Measurements from ENCODE around the gene NUP42. TPM values are rescaled to one million over a fixed set of nuclear protein-coding genes. Genes with fewer than 3 reads are reported as not detected.
A peak's percentile ranks its signal among the peaks of the same experiment; 100 is the strongest.

The NUP42 gene
- total RNA-seq, 1 experiment from 2014 or later, result 62.8 TPM

GRCh38 chr7:23207884-23208283 lies 26.0 kb downstream of the NUP42 start:
- CTCF ChIA-PET, result no interaction called here

GRCh38 chr7:23208316-23208715 lies 26.5 kb downstream of the NUP42 start:
- no TSS peak for BruUV-seq (replicated peaks)
- CTCF ChIA-PET, result no interaction called here
- H3K27ac Mint-ChIP-seq (ENCODE audit: unreplicated experiment), result no peak overlapping the region
- peaks cover 9% of the 10 kb centered on the region for H3K36me3 Mint-ChIP-seq (ENCODE audit: insufficient read depth, unreplicated experiment)
- no peak overlapping the region for H3K4me3 Mint-ChIP-seq (ENCODE audit: low read depth, unreplicated experiment)
- H3K4me1 Mint-ChIP-seq (ENCODE audit: low read depth, unreplicated experiment), result peaks cover 20% of the 10 kb centered on the region
- no peak for TF ChIP-seq CTCF (IDR thresholded peaks at IDR 0.05; ENCODE audit: unreplicated experiment)
- intact Hi-C loops (cut with micrococcal nuclease; ENCODE audit: unreplicated experiment), result no loop called here
- DNase-seq, result no peak
- peaks cover 37% of the 10 kb centered on the region for H3K27me3 Mint-ChIP-seq (ENCODE audit: unreplicated experiment)
- H3K9me3 Mint-ChIP-seq (ENCODE audit: low read depth, unreplicated experiment), result no peaks in the 10 kb centered on the region

More at GRCh38 chr7:23207884-23208283, 26.0 kb downstream of the NUP42 start:
- Mint-ChIP-seq H3K27ac (ENCODE audit: unreplicated experiment) (no peak overlapping the region), H3K36me3 (ENCODE audit: insufficient read depth, unreplicated experiment) (peaks cover 9% of the 10 kb centered on the region), H3K9me3 (ENCODE audit: low read depth, unreplicated experiment) (no peaks in the 10 kb centered on the region), H3K4me1 (ENCODE audit: low read depth, unreplicated experiment) (peaks cover 19% of the 10 kb centered on the region), H3K4me3 (ENCODE audit: low read depth, unreplicated experiment) (no peak overlapping the region), H3K27me3 (ENCODE audit: unreplicated experiment) (peaks cover 37% of the 10 kb centered on the region)
- BruUV-seq (replicated peaks), result no TSS peak
- TF ChIP-seq CTCF (IDR thresholded peaks at IDR 0.05; ENCODE audit: unreplicated experiment), result no peak
- intact Hi-C loops (cut with micrococcal nuclease; ENCODE audit: unreplicated experiment), result no loop called here
- DNase-seq, result no peak

GRCh38 chr7:23210506-23210905 lies 28.7 kb downstream of the NUP42 start:
- no peak overlapping the region for H3K4me3 Mint-ChIP-seq (ENCODE audit: low read depth, unreplicated experiment)
- no peaks in the 10 kb centered on the region for H3K9me3 Mint-ChIP-seq (ENCODE audit: low read depth, unreplicated experiment)
- H3K27me3 Mint-ChIP-seq (ENCODE audit: unreplicated experiment), result peaks cover 32% of the 10 kb centered on the region
- intact Hi-C loops (cut with micrococcal nuclease; ENCODE audit: unreplicated experiment), result no loop called here
- peaks cover 8% of the 10 kb centered on the region for H3K36me3 Mint-ChIP-seq (ENCODE audit: insufficient read depth, unreplicated experiment)
- no peak for TF ChIP-seq CTCF (IDR thresholded peaks at IDR 0.05; ENCODE audit: unreplicated experiment)
- no peak for DNase-seq
- no peak overlapping the region for H3K27ac Mint-ChIP-seq (ENCODE audit: unreplicated experiment)
- H3K4me1 Mint-ChIP-seq (ENCODE audit: low read depth, unreplicated experiment), result peaks cover 20% of the 10 kb centered on the region
- BruUV-seq (replicated peaks), result no TSS peak
- CTCF ChIA-PET, result no interaction called here

- peaks cover 21% of the 10 kb centered on the region for H3K27me3 Mint-ChIP-seq (ENCODE audit: unreplicated experiment)
- intact Hi-C loops (cut with micrococcal nuclease; ENCODE audit: unreplicated experiment), result no loop called here
- no peak overlapping the region for H3K27ac Mint-ChIP-seq (ENCODE audit: unreplicated experiment)
- H3K9me3 Mint-ChIP-seq (ENCODE audit: low read depth, unreplicated experiment), result no peaks in the 10 kb centered on the region
- no peaks in the 10 kb centered on the region for H3K36me3 Mint-ChIP-seq (ENCODE audit: insufficient read depth, unreplicated experiment)
- CTCF ChIA-PET, result interaction anchor here (0.9 to 1.1 kb wide), 2 partner anchors 11 to 125 kb away, joined by 3 to 7 read pairs; no protein-coding TSS in a partner anchor
- DNase-seq, result peak; percentile 48
- peaks cover 20% of the 10 kb centered on the region for H3K4me1 Mint-ChIP-seq (ENCODE audit: low read depth, unreplicated experiment)
- peak overlapping the region; percentile 29 for H3K4me3 Mint-ChIP-seq (ENCODE audit: low read depth, unreplicated experiment)
- no TSS peak for BruUV-seq (replicated peaks)
- TF ChIP-seq CTCF (IDR thresholded peaks at IDR 0.05; ENCODE audit: unreplicated experiment), result no peak
Measured at GRCh38 chr7:23211589-23211988, 29.7 kb downstream of the NUP42 start.
